ENCODE measurements around the gene SNX6.
A peak's percentile ranks its signal among the peaks of the same experiment; 100 is the strongest.

SNX6 gene

DNA sequence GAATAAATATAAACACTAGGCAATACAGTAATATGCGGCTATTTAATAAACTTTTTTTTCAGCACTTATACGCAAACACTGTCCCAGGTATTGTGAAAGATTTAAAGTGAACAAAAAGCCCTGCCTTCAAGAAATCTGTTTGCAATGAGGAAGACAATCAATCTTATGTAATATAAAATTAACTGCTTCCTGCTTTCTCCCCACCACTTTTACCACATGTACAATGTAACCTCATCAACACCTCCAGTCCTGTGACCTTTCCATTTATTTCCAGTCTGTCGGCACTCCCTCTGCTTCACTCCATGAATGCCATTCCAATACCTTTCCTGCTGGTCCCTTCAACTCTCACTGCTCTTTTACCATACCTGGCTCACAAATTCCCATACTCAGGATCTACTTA is 10.5 kb downstream of the SNX6 start:
- H3K36me3 Mint-ChIP-seq (ENCODE audit: low read depth), result peaks cover 39% of the 10 kb centered on the region
- H3K27ac Mint-ChIP-seq, result peak overlapping the region; percentile 13
- no peaks in the 10 kb centered on the region for H3K27me3 Mint-ChIP-seq (ENCODE audit: low read depth)
- H3K4me1 Mint-ChIP-seq (ENCODE audit: low read depth), result peaks cover 29% of the 10 kb centered on the region
- no peaks in the 10 kb centered on the region for H3K9me3 Mint-ChIP-seq
- no peak overlapping the region for H3K4me3 Mint-ChIP-seq

DNA sequence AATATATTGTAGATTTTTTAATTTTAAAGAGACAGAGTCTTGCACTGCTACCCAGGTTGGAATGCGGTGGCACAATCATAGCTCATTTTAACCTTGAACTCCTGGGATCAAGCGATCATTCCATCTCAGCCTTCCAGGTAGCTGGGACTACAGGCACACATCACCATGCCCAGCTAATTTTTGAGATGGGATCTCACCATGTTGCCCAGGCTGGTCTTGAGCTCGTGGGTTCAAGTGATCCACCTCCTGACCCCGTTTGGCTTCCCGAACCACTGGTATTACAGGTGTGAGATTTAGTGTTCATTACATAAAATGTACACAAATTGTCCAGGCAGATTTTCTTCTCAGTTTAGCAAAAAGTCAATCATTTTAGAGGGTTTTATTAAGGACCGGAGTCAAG is 13.6 kb downstream of the SNX6 start:
- H3K4me3 Mint-ChIP-seq, result no peak overlapping the region
- H3K36me3 Mint-ChIP-seq (ENCODE audit: low read depth), result peaks cover 26% of the 10 kb centered on the region
- peaks cover 12% of the 10 kb centered on the region for H3K4me1 Mint-ChIP-seq (ENCODE audit: low read depth)
- H3K9me3 Mint-ChIP-seq, result no peaks in the 10 kb centered on the region
- no peak overlapping the region for H3K27ac Mint-ChIP-seq
- H3K27me3 Mint-ChIP-seq (ENCODE audit: low read depth), result no peaks in the 10 kb centered on the region

DNA sequence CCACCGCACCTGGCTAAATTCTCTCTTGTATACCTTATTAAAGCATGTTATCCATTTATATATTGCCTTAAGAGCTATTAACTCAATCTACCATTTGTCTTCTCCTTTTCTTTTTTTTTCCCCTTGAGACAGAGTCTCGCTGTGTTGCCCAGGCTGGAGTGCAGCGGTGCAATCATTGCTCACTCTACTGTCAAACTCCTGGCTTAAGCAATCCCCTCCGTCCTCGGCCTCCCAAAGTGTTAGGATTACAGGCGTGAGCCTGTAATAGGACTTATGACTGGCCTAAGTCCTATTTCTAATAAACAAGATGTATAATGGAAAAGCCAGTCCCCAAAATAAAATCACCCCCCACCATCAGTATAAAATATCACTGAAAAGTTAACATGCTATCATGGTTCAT is 14.4 kb downstream of the SNX6 start:
- Mint-ChIP-seq H3K9me3 (no peaks in the 10 kb centered on the region), H3K27ac (peak overlapping the region; percentile 45)

DNA sequence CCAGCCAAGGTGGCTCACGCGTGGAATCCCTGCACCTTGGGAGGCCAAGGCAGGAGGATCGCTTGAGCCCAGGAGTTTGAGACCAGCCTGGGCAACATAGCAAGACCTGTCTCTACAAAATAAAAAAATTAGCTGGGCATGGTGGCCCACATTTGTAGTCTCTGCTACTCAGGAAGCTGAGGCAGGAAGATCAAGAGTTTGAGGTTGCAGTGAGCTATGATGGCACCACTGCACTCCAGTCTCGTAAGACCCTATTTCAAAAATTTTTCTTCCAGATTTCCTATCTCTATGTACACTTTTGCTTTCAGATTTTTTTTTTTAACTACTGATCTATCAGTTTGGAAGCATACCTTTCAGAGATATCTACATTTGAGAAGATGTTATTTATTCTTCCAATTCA is 15.3 kb downstream of the SNX6 start:
- Mint-ChIP-seq H3K36me3 (ENCODE audit: low read depth) (peaks cover 18% of the 10 kb centered on the region), H3K9me3 (no peaks in the 10 kb centered on the region), H3K4me3 (no peak overlapping the region), H3K27ac (no peak overlapping the region), H3K4me1 (ENCODE audit: low read depth) (peaks cover 6% of the 10 kb centered on the region), H3K27me3 (ENCODE audit: low read depth) (no peaks in the 10 kb centered on the region)

More for the DNA sequence above, 14.4 kb downstream of the SNX6 start:
- Mint-ChIP-seq H3K36me3 (ENCODE audit: low read depth) (peaks cover 22% of the 10 kb centered on the region), H3K27me3 (ENCODE audit: low read depth) (no peaks in the 10 kb centered on the region), H3K4me1 (ENCODE audit: low read depth) (peaks cover 9% of the 10 kb centered on the region), H3K4me3 (no peak overlapping the region)

DNA sequence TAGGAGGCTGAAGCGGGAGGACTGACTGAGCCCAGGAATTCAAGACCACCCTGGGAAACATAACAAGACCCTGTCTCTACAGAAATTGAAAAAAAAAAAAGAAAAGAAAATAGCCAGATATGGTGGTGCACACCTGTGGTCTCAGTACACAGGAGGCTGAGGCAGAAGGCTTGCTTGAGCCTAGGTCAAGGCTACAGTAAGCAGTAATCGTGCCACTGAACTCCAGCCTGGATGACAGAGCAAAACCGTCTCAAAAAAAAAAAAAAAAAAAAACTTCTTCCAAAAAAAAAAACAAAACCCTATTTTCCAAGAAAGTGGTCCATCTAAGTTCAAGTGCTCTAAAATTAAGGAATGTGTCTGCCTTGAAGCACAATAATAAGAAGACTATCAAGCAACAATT is 19.8 kb downstream of the SNX6 start:
- H3K4me3 Mint-ChIP-seq, result no peak overlapping the region
- no peaks in the 10 kb centered on the region for H3K9me3 Mint-ChIP-seq
- peaks cover 5% of the 10 kb centered on the region for H3K4me1 Mint-ChIP-seq (ENCODE audit: low read depth)
- H3K27me3 Mint-ChIP-seq (ENCODE audit: low read depth), result no peaks in the 10 kb centered on the region
- peaks cover 16% of the 10 kb centered on the region for H3K36me3 Mint-ChIP-seq (ENCODE audit: low read depth)
- H3K27ac Mint-ChIP-seq, result no peak overlapping the region

DNA sequence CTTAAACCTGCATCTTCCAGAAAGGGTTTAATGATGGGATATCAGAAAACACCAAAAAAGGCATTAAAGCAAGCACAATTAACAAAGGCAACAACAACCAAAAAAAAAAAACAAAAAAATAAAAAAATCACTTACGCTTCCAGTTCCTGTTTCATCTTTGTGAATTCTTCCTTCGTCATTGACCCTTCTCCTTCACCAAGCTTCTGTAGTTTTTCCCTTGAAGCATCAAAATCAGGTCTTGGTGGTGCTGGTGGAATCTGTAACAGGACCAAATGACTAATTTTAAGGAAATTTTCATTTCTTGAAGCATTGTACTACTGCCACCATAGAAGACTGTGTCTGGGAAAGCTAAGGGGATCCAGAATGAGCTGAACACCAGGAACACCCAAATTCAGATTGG is 24.5 kb downstream of the SNX6 start:
- no peak overlapping the region for H3K4me3 Mint-ChIP-seq
- peaks cover 31% of the 10 kb centered on the region for H3K36me3 Mint-ChIP-seq (ENCODE audit: low read depth)

DNA sequence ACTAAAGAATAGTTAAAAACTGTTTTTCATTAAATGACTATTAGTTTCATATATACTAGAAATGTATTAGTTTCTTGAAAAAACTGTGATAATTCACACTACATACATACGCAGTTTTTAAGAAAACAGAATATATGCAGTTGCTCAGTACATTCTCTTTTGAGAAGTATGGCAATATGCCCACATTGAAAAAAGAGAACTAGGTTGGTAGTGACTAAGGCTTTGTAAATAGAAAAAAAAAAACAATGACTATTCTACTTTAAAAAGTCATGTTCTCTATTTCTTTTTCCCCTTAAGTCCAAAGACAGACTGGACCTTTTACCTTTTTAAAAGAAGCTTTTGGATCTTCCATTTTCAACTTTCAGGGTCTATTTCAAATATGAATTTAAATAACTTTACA is 25.0 kb downstream of the SNX6 start:
- H3K27ac Mint-ChIP-seq, result no peak overlapping the region
- peaks cover 34% of the 10 kb centered on the region for H3K36me3 Mint-ChIP-seq (ENCODE audit: low read depth)

More for the DNA sequence above, 24.5 kb downstream of the SNX6 start:
- Mint-ChIP-seq H3K27ac (no peak overlapping the region), H3K27me3 (ENCODE audit: low read depth) (no peaks in the 10 kb centered on the region), H3K9me3 (no peaks in the 10 kb centered on the region), H3K4me1 (ENCODE audit: low read depth) (peaks cover 5% of the 10 kb centered on the region)

DNA sequence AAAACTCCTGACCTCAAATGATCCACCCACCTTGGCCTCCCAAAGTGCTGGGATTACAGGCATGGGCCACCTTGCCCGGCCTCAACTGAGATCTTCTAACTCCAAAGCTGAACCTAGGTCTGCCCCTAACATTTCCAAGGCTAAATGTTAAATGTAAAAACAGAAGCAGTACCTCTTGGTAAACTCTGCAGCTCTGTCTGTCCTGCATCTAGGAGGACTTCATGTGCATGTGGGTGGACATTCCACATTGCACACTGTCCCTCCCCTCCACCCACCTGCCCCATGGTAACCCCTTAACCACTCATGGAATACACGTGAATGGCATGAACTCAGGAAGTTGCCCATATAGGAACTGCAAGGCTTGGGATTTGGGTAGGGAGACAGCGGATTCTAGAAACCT is 33.1 kb downstream of the SNX6 start:
- no peak overlapping the region for H3K4me3 Mint-ChIP-seq
- no peaks in the 10 kb centered on the region for H3K9me3 Mint-ChIP-seq
- no peak overlapping the region for H3K27ac Mint-ChIP-seq
- H3K27me3 Mint-ChIP-seq (ENCODE audit: low read depth), result no peaks in the 10 kb centered on the region
- H3K4me1 Mint-ChIP-seq (ENCODE audit: low read depth), result peaks cover 3% of the 10 kb centered on the region
- peaks cover 38% of the 10 kb centered on the region for H3K36me3 Mint-ChIP-seq (ENCODE audit: low read depth)

More for the DNA sequence above, 25.0 kb downstream of the SNX6 start:
- Mint-ChIP-seq H3K27me3 (ENCODE audit: low read depth) (no peaks in the 10 kb centered on the region), H3K4me3 (no peak overlapping the region), H3K9me3 (no peaks in the 10 kb centered on the region), H3K4me1 (ENCODE audit: low read depth) (peaks cover 5% of the 10 kb centered on the region)

DNA sequence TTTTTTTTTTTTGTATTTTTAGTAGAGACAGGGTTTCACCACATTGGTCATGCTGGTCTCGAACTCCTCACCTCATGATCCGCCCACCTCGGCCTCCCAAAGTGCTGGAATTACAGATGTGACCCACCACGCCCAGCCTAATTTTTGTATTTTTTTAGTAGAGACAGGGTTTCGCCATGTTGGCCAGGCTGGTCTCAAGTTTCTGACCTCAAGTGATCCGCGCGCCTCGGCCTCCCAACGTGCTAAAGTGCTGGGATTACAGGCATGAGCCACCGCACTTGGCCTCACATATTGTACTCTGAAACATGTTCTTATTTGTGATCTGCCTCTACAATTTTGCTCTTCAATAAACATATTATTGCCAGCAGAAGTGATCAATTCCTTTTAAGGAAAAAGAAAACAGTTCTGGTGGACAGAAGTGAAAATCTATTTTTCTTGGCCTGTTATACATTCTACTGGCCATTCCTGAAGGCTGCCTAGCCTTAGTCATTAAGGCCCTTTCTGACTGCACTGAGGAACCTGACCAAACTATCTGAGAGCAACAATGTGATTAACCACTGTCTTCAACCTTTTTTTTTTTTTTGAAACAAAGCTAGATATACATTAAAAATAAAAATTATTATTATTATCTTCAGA is 36.1 kb downstream of the SNX6 start:
- H3K27me3 Mint-ChIP-seq (ENCODE audit: low read depth), result no peaks in the 10 kb centered on the region
- H3K4me3 Mint-ChIP-seq, result no peak overlapping the region
- H3K4me1 Mint-ChIP-seq (ENCODE audit: low read depth), result peaks cover 3% of the 10 kb centered on the region
- no peaks in the 10 kb centered on the region for H3K9me3 Mint-ChIP-seq
- H3K27ac Mint-ChIP-seq, result no peak overlapping the region
- peaks cover 36% of the 10 kb centered on the region for H3K36me3 Mint-ChIP-seq (ENCODE audit: low read depth)

DNA sequence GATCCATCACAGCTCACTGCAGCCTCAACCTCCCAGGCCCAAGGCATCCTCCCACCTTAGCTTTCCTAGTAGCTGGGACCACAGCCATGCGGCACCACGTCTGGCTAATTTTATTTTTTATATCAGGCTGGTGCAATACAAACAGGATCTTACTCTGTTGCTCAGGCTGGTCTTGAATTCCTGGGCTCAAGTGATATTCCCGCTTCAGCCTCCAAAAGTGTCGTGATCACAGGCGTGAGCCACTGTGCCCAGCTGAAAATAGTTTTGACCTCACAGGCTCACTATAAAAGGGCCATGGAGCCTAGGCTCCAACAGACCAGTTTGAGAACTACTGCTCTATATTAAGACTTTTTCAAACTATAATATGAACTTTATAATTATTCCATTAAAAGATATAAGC is 37.3 kb downstream of the SNX6 start:
- no peaks in the 10 kb centered on the region for H3K27me3 Mint-ChIP-seq (ENCODE audit: low read depth)
- peaks cover 31% of the 10 kb centered on the region for H3K36me3 Mint-ChIP-seq (ENCODE audit: low read depth)
- peaks cover 5% of the 10 kb centered on the region for H3K4me1 Mint-ChIP-seq (ENCODE audit: low read depth)
- no peak overlapping the region for H3K4me3 Mint-ChIP-seq
- no peaks in the 10 kb centered on the region for H3K9me3 Mint-ChIP-seq
- H3K27ac Mint-ChIP-seq, result no peak overlapping the region

DNA sequence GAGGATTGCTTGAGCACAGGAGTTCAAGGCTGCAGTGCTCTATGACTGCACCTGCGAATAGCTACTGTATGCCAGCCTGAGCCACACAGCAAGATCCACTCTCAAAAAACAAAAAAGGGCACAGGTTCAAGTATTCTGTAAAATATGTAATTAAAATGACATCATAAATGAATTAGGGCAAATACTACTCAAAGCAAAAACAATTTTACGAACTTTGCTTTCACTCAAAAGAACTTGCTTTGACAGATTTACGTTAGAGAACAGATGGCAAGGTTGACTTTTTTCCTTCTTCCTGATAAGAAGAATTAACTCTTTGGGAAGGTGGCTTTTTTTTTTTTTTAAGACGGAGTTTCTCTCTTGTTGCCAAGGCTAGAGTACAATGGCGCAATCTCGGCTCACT is 46.4 kb downstream of the SNX6 start:
- H3K4me1 Mint-ChIP-seq (ENCODE audit: low read depth), result peaks cover 3% of the 10 kb centered on the region
- peaks cover 21% of the 10 kb centered on the region for H3K36me3 Mint-ChIP-seq (ENCODE audit: low read depth)
- H3K27me3 Mint-ChIP-seq (ENCODE audit: low read depth), result no peaks in the 10 kb centered on the region
- no peak overlapping the region for H3K27ac Mint-ChIP-seq
- no peak overlapping the region for H3K4me3 Mint-ChIP-seq
- no peaks in the 10 kb centered on the region for H3K9me3 Mint-ChIP-seq

DNA sequence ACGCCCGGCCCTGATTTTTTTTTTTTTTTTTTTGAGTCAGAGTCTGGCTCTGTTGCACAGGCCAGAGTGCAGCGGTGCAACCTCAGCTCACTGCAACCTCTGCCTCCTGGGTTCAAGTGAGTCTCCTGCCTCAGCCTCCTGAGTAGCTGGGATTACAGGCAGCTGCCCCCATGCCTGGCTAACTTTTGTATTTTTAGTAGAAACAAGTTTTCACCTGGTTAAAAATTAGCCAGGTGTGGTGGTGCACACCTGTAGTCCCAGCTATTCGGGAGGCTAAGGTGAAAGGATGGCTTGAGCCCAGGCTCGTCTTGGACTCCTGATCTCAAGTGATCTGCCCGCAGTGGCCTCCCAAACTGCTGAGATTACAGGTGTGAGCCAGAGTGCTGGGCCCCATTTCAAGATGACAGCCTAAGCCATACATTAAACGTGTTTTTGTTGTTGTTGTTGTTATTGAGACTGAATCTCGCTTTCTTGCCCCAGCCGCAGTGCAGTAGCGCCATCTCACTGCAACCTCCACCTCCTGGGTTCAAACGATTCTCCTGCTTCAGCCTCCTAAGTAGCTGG is 47.7 kb downstream of the SNX6 start:
- H3K36me3 Mint-ChIP-seq (ENCODE audit: low read depth), result peaks cover 23% of the 10 kb centered on the region
- H3K27me3 Mint-ChIP-seq (ENCODE audit: low read depth), result no peaks in the 10 kb centered on the region
- H3K9me3 Mint-ChIP-seq, result no peaks in the 10 kb centered on the region
- peaks cover 1% of the 10 kb centered on the region for H3K4me1 Mint-ChIP-seq (ENCODE audit: low read depth)
- no peak overlapping the region for H3K4me3 Mint-ChIP-seq
- H3K27ac Mint-ChIP-seq, result no peak overlapping the region

DNA sequence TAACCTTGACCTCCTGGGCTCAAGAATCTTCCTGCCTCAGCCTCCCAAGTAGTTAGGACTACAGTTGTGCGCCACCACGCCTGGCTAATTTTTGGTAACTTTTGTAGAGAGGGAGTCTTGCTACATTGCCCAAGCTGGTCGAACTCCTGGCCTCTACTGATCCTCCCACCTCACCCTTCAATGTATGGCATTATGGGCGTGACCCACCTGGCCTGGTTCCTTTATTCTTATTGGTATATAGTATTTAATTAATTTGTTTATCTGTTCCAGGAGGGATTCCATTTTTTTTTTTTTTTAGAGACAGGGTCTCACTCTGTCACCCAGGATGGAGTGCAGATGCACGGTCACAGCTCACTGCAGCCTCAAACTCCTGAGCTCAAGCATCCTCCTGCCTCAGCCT is 49.6 kb downstream of the SNX6 start:
- Mint-ChIP-seq H3K27me3 (ENCODE audit: low read depth) (no peaks in the 10 kb centered on the region), H3K36me3 (ENCODE audit: low read depth) (peaks cover 23% of the 10 kb centered on the region), H3K9me3 (no peaks in the 10 kb centered on the region), H3K4me3 (no peak overlapping the region), H3K4me1 (ENCODE audit: low read depth) (peaks cover 1% of the 10 kb centered on the region), H3K27ac (no peak overlapping the region)

DNA sequence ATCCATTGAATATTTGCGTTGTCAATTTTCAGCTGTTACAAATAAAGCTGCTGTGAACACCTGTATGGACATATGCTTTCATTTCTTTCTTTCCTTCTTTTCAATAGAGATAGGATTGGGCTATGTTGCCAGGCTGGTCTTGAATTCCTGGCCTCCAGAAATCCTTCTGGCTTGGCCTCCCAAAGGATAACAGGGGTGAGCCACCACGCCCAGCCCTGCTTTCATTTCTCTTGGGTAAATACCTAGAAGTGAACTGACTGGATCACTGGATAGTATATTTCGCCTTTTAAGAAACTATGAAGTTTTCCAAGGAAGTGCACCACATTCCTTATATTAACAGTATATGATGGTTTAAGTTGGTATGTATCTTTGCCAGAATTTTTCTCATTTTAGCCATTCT is 58.2 kb downstream of the SNX6 start:
- no peaks in the 10 kb centered on the region for H3K27me3 Mint-ChIP-seq (ENCODE audit: low read depth)
- peaks cover 1% of the 10 kb centered on the region for H3K4me1 Mint-ChIP-seq (ENCODE audit: low read depth)
- peaks cover 24% of the 10 kb centered on the region for H3K36me3 Mint-ChIP-seq (ENCODE audit: low read depth)
- no peak overlapping the region for H3K27ac Mint-ChIP-seq
- H3K4me3 Mint-ChIP-seq, result no peak overlapping the region
- no peaks in the 10 kb centered on the region for H3K9me3 Mint-ChIP-seq

DNA sequence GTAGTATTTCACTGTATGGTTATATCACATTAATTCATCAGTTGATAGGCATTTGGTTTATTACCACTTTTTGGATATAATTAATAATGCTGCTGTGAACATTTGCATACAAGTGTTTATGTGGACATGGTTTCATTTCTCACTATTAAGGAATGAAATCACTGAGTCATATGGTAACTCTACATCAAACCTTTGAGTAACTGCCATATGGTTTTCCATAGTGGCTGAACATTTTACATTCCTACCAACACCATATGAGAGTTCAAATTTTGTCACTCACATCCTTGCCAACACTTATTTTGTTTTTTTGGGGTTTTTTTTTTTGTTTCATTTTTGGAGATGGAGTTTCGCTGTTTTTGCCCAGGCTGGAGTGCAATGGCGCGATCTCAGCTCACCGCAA is 60.2 kb downstream of the SNX6 start:
- no peaks in the 10 kb centered on the region for H3K9me3 Mint-ChIP-seq
- no peaks in the 10 kb centered on the region for H3K27me3 Mint-ChIP-seq (ENCODE audit: low read depth)
- H3K4me1 Mint-ChIP-seq (ENCODE audit: low read depth), result peaks cover 1% of the 10 kb centered on the region
- H3K27ac Mint-ChIP-seq, result no peak overlapping the region
- H3K36me3 Mint-ChIP-seq (ENCODE audit: low read depth), result peaks cover 24% of the 10 kb centered on the region
- H3K4me3 Mint-ChIP-seq, result no peak overlapping the region
